Germinal center (tissue), 1 donor: ENCODE results near the gene GBA3.

Source experiments
- DNase-seq: peaks from one replicate; pipeline ENCODE4 v3.0.0; 2012; ENCODE audit warnings: mixed read lengths, low spot score

The GBA3 gene

DNA sequence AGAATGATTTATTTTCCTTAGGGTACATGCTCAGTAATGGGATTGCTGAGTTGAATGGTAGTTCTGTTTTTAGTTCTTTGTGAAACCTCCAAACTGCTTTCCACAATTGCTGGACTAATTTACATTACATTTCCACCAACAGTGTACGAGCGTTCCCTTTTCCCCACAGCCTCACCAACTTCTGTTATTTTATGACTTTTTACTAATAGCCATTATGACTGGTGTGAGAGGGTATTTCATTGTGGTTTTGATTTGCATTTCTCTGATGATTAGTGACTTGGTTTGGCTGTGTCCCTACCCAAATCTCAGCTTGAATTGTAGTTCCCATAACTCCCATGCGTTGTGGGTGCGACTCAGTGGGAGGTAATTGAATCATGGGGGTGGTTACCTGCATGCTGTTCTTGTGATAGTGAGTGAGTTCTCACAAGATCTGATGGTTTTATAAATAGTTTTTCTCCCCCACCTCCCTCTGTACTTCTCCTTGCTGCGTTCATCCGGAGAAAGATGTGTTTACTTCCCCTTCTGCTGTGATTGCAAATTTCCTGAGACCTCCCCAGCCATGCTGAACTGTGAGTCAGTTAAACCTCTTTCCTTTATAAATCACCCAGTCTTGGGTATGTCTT is 95.1 kb downstream of the GBA3 start:
- DNase-seq, result no peak

DNA sequence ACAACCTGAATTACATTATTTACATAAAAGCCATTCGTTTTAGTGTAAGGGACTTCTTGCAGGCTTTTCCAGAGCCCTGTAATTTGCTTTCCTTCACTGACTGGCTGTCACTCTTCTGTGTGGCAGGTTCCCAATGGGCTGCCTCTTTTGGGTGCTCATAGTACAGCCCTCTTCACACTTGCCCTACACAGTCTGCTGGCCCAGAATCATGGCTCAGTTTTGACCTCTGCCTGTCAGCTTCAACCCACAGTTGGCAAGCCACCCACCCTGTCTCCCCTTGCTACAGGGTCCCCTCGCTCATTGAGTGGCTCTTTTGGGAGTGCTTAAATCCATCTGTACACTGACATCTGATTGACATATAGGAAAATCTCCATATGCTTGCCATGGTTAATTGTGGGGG is 97.9 kb downstream of the GBA3 start:
- DNase-seq, result no peak

DNA sequence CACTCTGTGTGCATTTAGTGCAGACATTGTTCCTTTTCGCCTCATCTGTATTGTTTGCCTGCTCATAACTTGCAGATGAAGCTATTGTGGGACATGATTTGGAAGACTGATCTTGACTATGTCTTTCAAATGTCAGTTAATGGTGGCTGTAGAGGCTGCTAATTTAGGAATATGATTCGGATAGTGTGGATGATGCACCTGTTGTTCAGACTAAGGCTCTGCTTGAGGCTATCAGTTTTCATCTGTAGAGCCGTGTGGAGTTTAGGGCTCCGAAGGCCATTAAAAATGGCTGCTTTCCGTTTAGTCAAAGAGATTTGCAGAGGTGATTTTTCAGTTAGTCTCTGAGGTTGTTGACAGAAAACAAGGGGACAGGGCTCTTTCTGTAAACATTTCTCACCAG is 102.0 kb downstream of the GBA3 start:
- DNase-seq, result no peak

DNA sequence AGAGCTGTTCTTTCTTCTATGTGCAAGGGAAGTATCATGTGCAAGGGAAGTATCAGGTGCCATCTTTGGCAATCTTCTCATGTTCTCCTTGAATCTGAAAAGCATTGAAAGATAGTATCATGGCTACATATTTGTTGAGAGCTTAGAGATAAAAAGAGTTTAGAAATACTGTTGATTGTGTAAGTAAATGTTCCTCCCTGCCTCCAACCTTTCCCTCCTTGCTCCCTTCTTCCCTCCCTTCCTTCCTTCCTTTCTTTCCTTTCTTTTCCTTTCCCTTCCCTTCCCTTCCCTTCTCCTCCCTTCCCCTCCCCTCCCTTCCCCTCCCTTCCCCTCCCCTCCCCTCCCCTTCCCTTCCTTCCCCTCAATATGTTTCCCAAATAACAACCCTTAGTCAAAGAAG is 108.7 kb downstream of the GBA3 start:
- DNase-seq, result no peak

DNA sequence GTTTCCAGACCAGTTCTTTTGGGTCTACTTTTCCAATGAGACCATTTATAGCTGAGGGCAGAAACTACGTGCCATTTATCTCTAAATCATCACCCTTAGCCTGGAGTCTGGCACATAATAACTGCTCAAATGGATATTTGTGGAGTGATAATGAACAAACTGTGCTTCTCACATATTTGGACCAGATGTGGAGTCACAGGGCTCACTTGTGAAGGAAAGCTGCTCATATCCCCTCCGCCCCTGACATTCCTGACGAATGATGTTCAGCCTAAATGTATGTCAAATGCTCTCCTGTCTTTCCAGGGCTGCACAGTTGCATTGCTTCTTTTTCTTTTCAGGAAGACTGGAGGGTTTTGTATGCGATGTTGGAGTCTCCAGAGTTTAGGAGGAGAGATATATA is 110.1 kb downstream of the GBA3 start:
- no peak for DNase-seq

DNA sequence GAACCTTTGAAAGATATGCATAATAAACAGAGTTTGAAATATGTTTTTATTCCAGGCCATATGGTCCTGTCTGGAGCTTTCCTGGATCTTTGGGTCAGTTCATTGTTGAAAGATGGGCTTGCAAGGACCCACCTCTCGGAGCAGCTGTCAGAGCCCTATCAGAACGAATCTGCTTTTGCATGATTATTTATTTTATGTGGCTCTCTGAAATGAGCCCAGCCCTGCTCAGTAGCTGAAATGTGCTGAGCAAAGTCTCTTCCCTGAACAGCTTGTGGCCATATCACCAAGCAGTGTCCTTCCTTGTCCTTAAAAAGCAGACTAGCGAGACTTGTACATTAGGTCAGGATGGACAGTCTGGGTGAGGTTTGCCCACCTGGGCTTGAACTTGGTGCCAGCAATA is 110.8 kb downstream of the GBA3 start:
- no peak for DNase-seq

DNA sequence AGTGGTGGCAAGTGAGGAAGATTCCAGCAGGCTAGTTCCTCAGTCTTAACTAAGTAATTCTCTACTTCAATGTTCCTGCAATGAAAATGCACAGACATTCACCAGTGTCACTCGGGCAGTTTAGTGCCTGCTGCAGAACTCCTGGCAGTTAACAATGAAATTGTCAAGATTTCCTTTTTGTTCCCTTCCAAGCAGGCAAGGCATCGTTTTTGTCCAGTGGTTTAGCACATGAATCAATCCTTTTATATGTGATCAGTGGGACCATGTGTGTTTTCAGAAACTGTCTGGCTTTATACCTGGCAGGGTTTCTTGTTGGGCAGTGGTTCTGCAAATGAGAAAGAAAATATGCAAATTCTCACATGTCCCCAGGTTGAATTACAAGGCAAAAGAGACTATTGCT is 122.2 kb downstream of the GBA3 start:
- no peak for DNase-seq

DNA sequence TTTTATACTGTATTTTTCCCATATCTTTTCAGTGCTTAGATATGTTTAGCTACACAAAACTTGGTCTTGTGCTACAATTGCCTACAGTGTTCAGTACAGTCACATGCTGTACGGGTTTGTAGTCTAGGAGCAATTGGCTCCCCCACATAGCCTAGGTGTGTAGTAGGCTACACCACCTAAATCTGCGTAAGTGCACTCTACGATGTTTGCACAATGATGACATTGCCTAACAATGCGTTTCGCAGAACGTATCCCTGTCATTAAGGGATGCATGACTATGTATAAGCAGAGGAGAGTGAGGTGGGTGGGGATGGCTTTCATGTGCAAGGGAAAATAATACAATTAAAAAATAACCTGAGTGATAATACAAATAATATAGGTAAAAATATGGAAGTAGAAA is 131.4 kb downstream of the GBA3 start:
- DNase-seq, result no peak

DNA sequence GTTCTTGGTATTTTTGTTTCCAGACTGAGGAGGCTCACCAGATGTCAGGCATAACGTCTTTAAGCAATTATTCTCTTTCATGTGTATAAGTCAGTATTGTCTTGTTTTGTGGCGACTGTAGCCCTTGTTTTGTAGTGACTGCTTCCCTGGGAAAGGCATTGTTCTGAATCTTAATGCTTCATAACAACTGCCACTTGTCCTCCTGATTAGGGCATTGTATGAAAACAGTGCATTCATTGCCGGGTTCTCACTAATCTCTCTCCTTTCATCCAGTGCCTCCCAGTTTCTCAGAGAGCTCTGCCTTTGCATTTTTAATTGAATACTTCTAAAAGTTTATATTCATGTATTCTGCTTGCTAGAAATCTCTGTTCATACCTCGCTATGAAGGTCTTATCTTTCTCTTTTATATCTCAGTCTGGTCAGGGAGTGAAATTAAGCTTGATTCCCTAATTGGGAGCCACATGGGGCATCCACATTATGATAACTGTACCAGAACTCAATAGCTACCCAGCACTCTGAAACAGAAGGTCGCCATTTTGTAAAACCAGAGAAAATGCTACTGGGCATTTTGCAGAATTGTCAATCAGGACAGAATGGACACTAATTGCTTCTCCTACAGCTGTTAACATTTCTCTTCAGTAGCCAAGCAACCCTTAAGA is 149.8 kb downstream of the GBA3 start:
- no peak for DNase-seq

DNA sequence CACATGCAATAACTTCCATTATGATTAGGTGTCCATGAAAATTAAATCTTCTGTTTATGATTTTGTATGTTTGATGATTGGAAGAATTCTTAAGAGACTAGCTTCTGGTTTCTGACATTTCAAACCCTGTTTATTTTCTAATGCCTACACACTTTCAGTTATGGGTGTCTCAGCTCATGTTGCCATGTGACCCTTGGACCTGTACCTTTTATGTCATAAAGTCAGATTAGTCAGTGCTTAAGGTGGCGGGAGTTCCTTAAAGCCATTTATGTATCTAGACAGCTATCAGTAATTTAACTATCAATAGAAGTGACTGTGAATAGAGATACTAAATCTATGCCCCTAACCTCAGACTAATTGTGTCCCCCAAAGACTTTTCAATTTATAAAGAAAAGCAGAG is 155.6 kb downstream of the GBA3 start:
- DNase-seq, result no peak

DNA sequence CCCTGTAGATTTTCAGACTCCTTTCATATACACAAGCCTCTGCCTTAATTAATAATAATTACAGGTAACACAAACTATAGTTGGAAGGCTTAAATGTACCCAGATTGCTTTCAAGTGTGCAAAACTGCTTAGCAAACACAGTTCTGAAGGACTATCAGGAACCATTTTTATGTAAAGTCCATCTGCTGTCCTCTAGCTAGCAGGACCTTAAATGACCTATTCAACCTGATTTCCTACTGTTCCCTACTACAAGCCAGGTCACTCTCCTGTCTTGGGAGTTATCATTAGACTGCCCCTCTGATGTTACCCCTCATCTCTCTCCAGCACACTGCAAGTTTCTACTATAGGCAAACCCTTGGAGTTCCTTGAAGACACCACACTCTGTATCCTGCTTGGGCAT is 157.3 kb downstream of the GBA3 start:
- no peak for DNase-seq

DNA sequence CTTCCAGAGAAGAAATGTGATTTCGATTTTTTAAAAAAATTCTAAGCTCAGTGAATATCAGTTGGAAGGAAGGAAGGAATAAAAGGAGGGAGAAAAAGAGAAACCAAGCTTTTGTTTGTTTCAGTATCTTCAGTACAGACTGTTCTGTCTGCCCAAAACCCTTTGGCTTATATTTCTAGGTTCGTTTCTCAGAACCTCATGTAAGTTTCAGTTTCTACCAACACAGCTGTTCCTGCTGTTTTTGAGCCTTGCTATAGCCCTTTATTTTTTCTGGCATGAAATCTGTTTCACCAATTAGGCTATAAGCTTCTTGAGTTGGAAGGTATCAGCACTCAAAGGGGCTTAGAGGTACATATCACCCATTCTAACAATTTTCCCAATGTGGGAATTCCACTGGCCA is 157.9 kb downstream of the GBA3 start:
- DNase-seq, result no peak

DNA sequence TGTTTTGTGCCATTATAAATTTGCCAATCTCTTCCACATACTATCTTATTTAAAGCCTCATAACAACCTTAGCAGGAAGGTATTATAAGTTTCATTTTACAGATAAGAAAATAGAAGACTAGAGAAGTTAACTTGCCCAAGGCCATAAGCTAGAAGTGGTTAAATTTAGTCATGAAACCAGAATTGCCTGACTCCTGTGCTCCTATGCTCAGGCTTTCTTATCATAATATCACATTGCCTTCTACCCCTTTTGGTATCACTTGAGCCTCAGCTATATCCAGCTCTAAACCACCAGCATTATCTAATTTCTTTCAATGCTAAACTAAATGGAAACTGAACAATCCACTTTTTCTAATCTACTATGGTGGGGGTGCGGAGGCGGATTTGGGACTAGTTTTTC is 164.7 kb downstream of the GBA3 start:
- no peak for DNase-seq

DNA sequence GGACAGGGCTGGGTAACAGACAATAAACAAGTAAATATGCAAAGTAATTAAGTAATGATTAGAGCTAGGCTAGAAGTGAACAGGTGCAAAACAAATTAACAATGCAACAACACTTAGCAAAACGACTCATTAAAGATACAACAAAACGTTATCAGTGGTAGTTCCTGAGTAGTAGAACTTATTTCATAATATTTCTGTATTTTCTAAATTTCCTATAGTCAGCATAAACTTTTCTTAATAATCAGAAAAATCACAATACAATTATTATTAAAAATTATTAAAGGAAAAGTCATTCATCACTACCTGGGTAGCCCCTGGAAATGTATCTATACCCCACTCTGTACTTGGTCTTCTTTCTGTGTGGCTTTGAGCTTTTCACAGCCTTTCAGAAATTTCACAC is 166.6 kb downstream of the GBA3 start:
- no peak for DNase-seq
